Fibroblast of skin of back (primary cell): ENCODE results near the gene SMARCD1. TPM values are rescaled to one million over a fixed set of nuclear protein-coding genes. Genes with fewer than 3 reads are reported as not detected.

ENCODE experiments used
- DNase-seq: peaks from one replicate; pipeline ENCODE4 v3.0.0-alpha.2; 2013
- polyA plus RNA-seq, 2 experiments: library from polyadenylated mRNA; unstranded; fragments of 120-200 nt; gene quantifications; one replicate each; pipeline ENCODE4 v1.2.1, GENCODE V29; 2013; ENCODE audit not compliant: insufficient read length in 2 of 2

Gene SMARCD1
- 90.8 TPM for polyA plus RNA-seq (2013, experiment 1 of 2; ENCODE audit: insufficient read length)
- 55.1 TPM for polyA plus RNA-seq (2013, experiment 2 of 2; ENCODE audit: insufficient read length)

- DNase-seq = peak; percentile 93
These were observed at the start of gene SMARCD1 for GRCh38 chr12:50084775-50085614. Gene SMARCD1, plus strand, starts transcription at chr12:50085342. Its CDS starts 28 bp downstream, at chr12:50085370.

DNA sequence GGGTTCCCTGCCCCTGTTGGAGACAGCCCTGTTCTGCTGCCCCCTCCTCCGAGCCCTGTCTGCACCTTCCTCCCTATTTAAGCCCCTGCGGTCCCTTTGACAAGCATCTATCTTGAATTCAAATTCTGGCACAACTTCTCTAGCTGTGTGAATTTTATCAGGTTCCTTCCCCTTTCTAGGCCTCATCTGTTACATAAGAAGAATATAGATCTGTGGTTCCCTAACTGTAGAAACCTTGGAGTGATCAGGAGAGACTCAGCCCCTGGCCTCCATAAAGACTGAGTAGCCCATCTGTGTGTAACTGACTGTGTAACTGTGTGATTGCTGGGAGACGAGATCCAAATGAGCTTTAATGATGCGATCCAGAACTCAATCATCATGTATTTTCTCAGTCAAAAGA lies 46.8 kb upstream of the SMARCD1 start:
- no peak for DNase-seq

DNA sequence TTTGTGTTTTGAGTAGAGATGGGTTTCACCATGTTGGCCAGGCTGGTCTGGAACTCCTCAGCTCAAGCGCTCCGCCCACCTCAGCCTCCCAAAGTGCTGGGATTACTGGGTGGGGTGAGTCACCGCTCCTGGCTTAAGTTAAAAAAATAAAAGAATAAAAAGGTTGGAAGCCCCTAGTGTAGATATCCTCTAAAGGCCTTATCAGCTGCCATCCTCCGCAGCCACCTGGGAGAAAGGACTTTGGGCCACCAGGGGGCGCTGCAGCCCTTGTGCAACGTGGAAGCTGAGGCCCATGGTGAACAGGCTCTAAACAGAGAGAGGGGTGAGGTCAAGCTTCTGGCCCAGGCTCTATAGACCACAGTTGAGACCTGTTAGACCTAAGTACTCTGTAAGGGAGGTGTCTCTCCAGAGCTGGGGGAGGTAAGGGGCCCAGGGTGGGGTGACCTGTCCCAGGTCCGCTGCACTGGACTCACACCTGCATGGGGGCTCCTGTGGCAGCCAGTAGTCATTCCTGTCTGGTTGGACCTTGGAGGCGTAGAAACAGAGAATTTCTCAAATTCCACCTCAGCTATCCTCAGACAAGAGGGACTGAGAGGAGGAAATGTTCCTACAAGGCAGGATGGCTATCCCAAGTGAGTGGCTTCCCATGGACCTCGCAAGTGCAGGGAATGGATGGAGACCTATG lies 45.8 kb upstream of the SMARCD1 start:
- DNase-seq = peak; percentile 68

DNA sequence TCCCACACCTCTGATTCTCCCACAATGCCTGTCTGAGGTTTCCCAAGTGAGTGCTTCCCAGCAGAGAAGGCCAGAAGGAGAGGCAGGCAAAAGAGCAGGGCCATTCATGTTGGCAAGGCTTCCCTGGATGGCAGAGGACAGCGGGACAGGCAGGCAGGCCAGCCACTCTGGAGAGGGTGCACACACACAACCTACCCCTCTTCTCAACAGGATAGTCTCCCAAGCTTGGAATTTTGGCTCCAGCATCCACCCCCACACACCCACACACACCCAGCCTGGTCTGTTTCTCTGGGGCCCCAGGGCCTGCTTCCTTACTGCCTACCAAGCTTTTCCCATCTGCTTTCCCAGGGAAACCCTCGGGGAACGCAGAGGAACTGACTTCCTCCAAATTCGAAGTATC lies 44.5 kb upstream of the SMARCD1 start:
- DNase-seq = no peak

DNA sequence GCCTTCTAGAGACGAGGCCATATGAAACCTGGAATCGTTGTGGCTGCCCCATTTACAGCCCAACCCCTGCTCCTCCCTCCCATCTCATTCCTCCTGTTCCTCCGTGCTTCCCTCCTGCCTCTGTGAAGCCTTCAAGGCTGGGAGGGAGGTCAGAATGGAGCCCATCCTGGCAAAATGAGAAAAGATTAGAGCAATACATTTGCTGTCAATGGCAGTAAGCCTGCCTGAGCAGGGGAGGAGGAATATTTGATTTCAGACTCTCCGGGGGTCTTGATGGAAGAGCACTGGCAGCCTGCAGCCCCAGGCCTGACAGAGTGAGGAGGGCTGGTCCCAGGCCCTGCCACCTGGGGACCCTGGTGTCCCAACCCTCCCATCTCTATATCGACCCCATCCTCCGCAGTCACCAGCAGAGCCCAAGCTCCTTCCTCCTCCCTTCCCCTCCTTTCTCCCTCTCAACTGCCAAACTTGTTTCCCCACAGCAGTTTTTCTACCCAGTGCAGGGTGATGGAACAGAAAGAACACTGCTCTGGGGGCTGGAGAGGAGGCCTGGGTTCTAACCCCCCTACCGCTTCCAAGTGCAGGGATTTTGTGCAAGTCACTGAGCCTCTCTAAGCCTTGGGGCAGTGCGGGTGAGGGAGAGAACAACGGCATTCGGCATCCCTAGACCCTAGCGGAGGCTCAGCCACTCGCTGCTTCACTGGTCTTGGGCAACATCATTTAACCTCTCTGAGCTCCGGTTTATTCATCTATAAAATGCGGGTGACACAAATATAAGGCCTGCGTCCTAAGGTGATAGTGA lies 43.9 kb upstream of the SMARCD1 start:
- no peak for DNase-seq

GRCh38 chr12:50041962-50042361 lies 43.2 kb upstream of the SMARCD1 start:
- DNase-seq = no peak

- DNase-seq = no peak
These were observed 42.4 kb upstream of the SMARCD1 start for GRCh38 chr12:50042693-50043092.

- DNase-seq = no peak
These were observed 41.8 kb upstream of the SMARCD1 start for GRCh38 chr12:50043308-50043707.

- DNase-seq = no peak
These were observed 41.3 kb upstream of the SMARCD1 start for GRCh38 chr12:50043854-50044253.

DNA sequence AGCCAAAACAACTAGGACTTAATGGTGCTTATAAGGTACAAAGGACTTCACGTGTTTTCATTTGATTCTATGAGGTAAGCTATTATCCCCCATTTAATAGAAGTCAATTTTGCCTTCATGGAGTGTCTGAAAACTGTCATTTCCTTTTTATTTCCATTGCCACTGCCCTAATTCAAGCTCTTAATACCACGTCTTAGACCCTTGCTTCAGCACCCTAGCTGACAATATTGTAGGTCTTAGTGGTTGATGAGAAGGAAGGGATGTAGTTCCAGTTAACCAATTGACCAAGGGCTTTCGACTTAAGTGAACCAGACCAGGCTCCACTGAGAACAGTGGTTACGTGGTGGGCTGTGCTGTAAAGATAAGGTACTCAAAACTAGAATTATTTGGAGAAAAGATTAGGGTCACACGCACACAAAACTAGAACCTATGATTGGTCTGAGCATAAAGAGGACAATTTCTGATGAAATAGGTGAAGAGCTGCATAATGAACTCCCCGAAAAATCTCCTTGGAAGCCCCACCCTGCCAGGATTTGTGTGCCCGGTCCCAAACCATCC lies 37.4 kb upstream of the SMARCD1 start:
- no peak for DNase-seq

DNA sequence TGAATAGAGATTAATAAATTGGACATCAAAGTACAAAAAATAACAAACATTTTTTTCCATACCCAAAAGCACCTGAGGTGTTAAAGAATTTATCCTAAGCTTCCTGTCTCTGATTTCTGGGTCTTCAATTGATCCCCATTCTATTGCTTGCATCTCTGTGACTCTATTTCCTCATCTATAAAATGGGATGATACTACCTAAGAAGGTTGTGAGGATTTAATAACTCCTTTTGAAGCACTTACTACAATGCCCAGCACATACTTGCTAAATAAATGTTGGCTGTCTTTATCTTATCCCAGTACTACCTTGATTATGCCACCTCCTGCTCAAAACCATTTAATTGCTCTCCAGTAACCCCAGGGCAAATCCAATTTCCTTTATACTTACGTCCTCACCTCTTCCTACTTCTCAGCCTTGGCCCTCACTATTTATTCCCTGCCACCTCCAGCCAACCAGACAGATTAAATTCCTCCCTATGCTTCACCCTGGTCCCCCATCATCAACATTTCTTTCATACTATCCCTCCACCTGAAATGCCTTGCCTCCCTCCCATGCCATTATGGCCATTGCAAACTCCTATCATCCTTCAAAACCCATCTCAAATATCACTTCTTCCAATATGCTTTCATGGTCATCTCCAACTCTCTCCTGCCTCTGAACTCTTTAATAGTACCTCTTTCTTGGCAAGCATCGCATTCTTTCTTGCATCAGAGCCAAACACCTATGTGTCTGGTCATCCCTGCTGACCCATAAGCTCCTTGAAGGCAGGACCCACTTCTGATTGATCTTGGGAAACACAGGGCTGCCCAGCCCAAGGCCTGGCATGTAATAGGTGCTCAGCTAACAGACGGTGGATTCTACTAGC lies 35.7 kb upstream of the SMARCD1 start:
- no peak for DNase-seq

- no peak for DNase-seq
These were observed 35.1 kb upstream of the SMARCD1 start for GRCh38 chr12:50050119-50050385.

- peak; percentile 38 for DNase-seq
These were observed 34.6 kb upstream of the SMARCD1 start for GRCh38 chr12:50050410-50051098.

GRCh38 chr12:50051101-50051806 lies 33.9 kb upstream of the SMARCD1 start:
- no peak for DNase-seq

GRCh38 chr12:50052544-50052943 lies 32.6 kb upstream of the SMARCD1 start:
- no peak for DNase-seq

- DNase-seq = no peak
These were observed 32.2 kb upstream of the SMARCD1 start for GRCh38 chr12:50052964-50053363.

- no peak for DNase-seq
These were observed 31.6 kb upstream of the SMARCD1 start for GRCh38 chr12:50053583-50053982.

- DNase-seq = peak; percentile 31
These were observed 29.1 kb upstream of the SMARCD1 start for GRCh38 chr12:50055831-50056638.

GRCh38 chr12:50056639-50056976 lies 28.5 kb upstream of the SMARCD1 start:
- no peak for DNase-seq
